GM12874 (cell line): ENCODE results near the gene CTCFL.
A peak's percentile ranks its signal among the peaks of the same experiment; 100 is the strongest.

Experiments
- CTCF ChIP-seq: IDR thresholded peaks from 2 replicates; pipeline ENCODE4 v1.5.1; 2011; ENCODE audit warnings: low read depth, mild to moderate bottlenecking, control low read depth, low read length, moderate library complexity; ENCODE audit not compliant: insufficient read depth

The CTCFL gene

GRCh38 chr20:57493091-57493615 is 31.8 kb downstream of the CTCFL start:
- no peak for TF ChIP-seq CTCF

- TF ChIP-seq CTCF: no peak
These were observed 33.6 kb downstream of the CTCFL start for GRCh38 chr20:57491373-57491772.

- TF ChIP-seq CTCF: no peak
These were observed 39.2 kb downstream of the CTCFL start for GRCh38 chr20:57485770-57486169.

GRCh38 chr20:57484772-57485171 is 40.2 kb downstream of the CTCFL start:
- TF ChIP-seq CTCF: no peak

GRCh38 chr20:57483287-57484050 is 41.5 kb downstream of the CTCFL start:
- no peak for TF ChIP-seq CTCF

GRCh38 chr20:57482796-57483195 is 42.1 kb downstream of the CTCFL start:
- TF ChIP-seq CTCF: no peak

GRCh38 chr20:57482148-57482547 is 42.8 kb downstream of the CTCFL start:
- TF ChIP-seq CTCF: peak; percentile 31; the same call in 1 of the 2 replicates
